Measurements from ENCODE around the gene PIK3CG.
"Not testable (repeated sequence)": the region's sequence is repeated elsewhere in the genome, so short reads cannot be mapped to it uniquely, and the experiment has no call there.

PIK3CG gene

DNA sequence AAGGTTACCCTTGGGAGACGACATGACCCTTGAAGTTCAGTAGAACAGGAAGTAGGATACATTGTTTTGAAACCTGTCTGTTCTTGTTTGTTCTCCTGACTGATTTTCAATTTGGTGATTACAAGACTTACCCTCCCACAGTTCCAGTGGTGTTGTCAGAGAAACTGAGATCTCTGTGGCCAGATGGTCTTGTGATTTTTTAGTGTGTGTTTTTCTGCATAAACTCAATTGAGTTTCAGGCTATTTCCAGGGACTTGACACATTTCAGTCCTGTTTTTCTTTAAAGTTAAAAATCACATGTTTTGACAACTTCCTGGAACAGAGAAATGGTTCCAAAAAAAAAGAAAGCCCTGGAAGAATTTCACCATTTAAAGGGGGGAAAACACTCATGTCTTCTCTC is 22.3 kb downstream of the PIK3CG start:
- no peak for DNase-seq (ENCODE audit: low spot score)

DNA sequence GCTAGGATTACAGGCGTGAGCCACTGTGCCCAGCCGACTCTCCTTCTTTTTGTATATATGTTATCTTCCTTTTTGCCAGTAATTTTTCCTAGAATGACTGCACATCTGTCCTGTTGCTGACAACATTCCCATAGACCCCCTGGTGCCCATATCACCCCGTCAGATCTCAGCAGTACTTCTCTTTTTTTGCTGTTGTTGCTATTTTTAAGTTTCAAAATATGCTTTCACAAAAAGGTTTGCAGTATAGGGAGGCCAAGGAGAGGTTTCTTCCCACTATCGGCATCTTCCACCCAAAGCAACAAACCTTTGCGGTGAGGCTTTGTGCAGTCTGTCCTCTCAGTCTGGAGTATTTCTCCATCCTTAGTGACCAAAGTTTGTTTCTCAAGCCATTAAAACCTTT is 23.1 kb downstream of the PIK3CG start:
- DNase-seq (ENCODE audit: low spot score), result no peak

DNA sequence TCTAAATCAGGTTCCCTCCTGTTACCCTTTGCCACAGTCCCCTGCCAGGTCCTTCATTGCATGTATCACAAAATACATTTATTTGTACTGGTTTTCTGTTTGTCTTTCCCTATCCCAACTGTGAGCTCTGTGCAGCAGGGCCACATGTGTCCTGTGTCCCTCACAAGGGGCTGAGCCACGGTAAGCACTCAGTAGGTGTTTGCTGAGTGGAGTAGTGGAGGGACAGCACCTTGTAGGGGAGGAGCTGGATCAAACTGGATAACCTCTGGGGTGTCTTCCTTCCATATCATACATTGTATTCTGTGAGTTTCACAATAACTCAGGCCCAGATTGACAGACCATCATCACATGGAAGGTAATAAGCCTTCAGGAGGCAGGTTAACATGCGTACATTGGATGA is 25.9 kb downstream of the PIK3CG start:
- DNase-seq (ENCODE audit: low spot score), result no peak

DNA sequence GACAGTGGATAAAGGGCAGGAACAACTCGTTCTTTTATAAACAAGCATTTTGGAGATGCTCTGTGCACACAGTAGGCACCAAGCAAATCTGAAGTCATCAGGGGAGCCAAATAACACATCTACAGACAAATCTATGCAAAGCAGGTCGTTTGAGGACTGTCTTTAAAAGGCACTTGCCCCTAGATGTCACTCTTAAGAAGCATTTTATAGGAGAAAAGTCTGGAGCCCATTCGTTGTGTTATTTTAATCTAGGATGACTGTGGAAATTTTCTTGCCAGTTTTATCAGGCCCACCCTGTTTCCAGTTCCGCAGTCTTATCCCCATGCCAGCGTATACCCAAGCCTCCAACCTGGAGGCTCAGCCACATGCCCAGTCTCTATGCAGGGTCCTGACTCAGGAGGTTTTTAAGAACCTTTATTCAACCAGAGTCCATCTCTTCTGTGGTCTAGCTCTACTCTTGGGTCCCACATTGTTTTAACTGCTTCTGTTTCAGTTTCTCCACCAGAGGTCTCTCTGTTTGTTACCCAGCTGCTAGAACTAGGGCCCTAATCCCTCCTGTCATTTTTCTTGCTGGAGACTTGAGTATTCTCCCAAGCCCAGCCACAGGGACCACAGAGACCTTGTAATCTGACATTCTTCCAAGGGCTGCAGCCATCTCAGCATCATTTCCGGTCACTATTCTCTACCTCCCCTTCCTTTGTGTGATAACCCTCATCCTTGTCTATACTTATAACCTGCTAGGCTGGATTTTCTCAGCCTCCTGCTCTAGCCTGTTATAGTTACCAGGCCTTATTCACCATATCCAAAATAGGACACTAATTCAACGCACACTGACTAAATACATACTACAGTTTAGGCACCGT is 26.7 kb downstream of the PIK3CG start:
- no peak for DNase-seq (ENCODE audit: low spot score)

DNA sequence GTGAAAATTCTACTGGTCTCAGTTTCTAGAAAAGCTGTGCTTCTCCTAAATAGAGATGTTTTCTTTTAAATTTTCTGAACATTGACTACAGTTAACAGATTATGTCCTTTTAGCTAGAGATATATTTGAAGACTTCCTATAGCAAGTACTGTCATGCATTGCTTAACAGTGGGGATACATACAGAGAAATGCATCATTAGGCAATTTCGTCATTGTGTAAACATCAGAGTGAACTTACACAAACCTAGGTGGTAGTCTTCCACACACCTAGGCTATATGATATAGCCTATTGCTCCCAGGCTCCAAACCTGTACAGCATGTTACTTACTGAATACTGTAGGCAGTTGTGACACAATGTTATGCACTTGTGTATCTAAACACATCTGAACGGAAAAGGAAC is 28.5 kb downstream of the PIK3CG start:
- DNase-seq (ENCODE audit: low spot score), result no peak

DNA sequence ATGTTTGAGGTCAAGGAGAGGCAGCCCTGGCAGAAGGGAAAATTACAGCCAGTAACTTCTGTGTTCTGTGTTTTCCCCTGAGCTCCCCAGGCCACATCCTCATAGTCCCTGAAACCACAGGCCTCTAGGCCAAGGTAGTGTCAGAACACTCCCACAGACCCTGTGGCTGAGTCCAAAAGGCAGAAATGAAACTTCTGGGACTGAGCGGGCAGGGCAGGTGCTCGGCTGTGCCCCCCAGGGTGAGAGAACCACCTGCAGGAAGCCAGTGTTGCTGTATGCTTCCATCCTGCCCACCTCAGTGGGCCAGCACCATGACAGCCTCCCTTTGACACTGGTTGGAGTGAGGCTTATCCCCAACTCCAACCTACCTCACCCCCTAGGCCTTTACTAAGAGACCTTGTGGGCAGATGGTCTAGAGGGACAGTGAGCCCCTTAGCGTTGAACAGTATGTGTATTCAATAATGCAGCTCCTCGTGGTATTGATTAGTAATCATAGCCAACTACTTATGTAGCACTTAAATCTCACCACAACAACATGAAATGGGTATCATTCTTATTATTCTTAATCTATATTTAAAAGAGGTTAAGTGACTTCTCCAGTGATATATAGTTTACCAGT is 30.3 kb downstream of the PIK3CG start:
- peak; percentile 64 for DNase-seq (ENCODE audit: low spot score)

DNA sequence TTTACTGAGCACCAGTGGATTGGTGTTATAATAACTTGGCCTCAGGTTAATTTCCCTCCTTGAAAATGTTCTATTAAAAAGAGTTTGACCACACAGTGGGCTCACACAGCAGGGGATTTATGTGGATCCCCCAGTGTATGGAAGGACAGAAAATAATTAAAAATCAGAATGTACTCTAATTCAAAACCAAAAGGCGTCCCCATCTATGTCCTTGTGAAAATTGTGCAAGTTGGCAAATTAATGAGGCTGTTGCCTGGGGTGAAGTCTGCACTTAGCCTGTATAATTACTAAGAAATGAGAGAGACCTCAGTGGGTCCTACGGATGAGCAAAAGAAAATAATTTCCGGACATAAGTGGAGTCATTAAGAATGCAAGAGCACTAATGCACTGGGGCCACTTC is 31.1 kb downstream of the PIK3CG start:
- DNase-seq (ENCODE audit: low spot score), result no peak

DNA sequence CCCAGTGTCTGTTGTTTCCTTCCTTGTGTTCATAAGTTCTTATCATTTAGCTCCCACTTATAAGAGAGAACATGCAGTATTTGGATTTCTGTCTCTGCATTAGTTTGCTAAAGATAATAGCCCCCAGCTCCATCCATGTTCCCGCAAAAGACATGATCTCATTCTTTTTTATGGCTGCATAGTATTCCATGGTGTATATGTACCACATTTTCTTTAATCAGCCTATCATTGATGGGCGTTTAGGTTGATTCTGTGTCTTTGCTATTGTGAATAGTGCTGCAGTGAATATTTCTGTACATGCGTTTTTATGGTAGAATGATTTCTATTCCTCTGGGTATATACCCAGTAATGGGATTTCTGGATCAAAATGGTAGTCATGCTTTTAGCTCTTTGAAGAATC is 32.5 kb downstream of the PIK3CG start:
- DNase-seq (ENCODE audit: low spot score), result not testable (repeated sequence)

DNA sequence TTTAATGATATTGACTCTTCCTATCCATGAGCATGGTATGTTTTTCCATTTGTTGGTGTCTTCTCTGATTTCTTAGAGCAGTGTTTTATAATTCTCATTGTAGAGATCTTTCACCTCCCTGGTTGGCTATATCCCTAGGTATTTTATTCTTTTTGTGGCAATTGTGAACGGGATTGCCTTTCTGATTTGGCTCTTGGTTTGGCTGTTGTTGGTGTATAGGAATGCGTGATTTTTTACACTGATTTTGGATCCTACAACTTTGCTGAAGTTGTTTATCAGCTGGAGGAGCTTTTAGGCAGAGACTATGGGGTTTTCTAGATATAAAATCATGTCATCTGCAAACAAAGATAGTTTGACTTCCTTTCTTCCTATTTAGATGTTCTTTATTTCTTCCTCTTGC is 33.9 kb downstream of the PIK3CG start:
- DNase-seq (ENCODE audit: low spot score), result not testable (repeated sequence)

DNA sequence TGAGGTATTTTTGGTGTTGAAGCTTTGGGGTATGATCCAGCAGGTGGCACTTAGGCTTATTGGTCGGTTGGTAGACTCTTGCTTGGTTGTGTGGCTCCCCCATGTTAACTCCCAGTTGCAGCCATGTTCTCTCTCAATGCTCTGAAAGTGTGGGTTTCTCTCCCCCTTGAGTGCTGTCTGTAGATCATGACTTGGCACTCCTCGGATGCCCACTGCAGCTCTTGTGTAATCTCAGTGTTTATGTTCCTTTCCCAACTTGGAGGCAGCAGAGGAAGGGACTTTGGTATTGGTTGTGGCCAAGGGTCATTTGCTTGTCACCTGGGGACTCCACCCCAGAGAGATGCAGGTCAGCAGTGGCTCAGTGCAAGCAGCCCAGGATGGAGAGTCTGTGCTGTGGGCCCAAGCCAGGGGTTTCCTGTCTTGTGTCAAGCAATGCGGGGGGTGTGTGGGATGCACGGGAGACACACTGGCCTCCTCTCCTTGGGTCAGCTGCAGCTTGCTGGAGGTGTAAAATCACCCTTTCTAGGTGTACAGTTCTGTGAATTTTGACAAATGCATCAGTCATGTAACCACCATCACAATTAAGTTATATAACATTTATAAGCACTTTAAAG is 36.9 kb downstream of the PIK3CG start:
- DNase-seq (ENCODE audit: low spot score), result no peak

DNA sequence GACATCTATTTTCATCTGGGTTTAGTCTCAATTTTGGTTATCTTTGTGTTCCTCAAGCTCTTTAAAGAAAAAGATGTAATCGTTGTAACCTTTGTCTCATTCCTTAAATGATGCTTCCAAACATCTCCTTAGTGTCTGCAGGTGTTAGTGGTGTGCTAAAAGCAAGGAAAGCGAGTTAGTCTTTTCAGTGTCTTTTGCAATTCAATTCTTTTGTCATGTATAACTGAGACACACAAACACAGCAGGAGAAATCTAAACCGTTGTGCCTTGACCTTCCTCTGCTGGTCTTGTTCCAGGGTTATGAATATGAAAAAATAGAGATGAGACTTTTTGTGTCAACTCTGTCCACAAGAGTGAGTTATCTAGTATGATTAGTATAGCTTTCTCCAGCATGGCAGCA is 40.7 kb downstream of the PIK3CG start:
- no peak for DNase-seq (ENCODE audit: low spot score)

DNA sequence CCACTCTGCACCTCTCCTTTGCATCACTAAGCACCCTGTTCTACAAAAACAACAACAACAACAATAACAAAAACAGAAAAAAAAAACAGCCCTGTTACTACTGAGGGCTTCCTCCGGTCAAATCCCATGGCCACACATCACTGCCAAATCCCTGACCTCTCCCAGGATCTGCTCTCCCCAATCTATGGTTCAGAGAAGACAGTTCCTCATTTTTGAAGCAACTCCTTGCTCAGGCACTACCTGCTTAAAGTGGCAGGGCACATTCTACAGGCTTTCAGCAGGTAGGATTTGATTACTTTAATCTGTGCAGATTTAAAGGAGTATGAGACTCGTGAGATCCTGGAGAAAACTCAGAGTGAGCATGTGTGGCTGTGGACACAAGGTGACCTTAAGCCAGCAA is 46.9 kb downstream of the PIK3CG start:
- no peak for DNase-seq (ENCODE audit: low spot score)

DNA sequence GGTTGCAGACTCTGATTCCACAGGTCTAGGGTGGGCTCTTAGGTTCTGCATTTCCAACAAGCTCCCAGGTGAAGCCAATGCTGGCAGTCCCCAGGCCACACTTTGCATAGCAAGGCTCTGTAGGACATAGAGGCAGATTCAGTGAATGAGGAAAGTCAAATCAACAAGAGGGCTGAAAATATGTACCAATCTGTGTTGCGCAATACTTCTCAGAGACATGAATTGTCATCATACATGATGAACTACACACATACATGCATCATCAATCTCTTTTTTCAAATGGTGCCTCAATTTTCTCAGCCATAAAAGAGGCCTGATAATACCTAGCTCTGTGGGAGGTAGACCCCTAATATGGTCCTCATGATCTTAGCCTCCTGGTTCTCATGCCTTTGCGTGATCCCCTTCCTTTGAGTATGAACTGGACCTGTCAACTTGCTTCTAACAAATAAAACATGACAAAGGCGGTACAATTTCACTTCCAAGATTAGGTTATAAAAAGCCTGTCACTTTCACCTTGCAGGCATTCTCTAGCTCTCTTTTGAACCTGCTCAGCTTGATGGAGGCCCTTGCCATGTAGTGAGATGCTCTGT is 49.0 kb downstream of the PIK3CG start:
- no peak for DNase-seq (ENCODE audit: low spot score)

DNA sequence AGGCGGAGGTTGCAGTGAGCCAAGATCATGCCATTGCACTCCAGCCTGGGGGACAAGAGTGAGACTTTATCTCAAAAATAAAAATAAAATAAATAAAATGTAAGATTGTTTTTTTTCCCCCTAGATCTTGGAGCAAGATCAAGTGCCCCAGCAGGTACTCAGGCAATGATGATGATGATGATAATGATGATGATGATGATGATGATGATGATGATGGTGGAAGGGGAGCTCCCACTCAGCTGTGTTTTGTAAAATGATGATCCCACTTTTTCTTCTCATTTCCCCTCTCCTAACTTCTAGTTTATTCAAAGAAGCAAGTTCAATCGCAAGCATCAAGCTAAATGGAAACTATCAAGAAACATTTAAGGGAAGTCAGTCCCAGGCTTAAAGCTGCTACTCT is 50.3 kb downstream of the PIK3CG start:
- no peak for DNase-seq (ENCODE audit: low spot score)

DNA sequence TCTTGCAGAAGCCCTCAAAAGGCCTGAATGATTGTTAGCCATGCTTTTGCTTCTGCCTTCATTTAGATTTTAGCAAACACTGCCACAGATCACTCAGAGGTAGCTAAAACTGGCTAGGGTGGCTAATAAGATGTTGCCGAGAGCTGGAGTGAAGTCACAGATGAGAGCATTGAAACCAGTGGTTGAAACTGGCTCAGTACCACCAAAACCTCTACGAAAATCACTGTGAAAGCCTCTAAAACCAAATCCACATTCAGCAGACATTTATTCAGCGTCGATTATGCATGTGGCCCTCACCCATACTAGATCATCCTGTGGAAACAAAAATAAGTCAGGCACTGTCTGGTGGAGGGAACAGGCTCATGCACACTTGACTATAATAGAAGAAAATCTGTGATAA is 50.8 kb downstream of the PIK3CG start:
- no peak for DNase-seq (ENCODE audit: low spot score)

DNA sequence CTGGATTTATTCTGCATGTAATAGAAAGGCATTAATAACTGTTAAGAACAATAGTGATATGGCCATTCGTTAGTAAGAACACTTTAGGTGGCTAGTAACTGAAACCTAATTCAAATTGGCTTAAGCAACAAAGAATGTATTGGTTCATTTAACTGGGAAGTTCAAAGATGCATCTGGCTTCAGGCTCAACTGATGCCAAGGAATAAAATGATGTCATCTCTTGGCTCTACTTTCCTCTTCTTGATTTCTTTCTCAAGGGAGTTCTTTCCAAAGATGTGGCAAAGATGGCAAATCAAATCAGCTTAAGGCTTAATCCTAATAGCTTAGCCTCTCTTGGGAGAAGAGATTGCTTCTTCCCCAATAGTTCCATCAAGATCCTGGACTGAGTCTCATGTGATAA is 51.6 kb downstream of the PIK3CG start:
- DNase-seq (ENCODE audit: low spot score), result no peak

DNA sequence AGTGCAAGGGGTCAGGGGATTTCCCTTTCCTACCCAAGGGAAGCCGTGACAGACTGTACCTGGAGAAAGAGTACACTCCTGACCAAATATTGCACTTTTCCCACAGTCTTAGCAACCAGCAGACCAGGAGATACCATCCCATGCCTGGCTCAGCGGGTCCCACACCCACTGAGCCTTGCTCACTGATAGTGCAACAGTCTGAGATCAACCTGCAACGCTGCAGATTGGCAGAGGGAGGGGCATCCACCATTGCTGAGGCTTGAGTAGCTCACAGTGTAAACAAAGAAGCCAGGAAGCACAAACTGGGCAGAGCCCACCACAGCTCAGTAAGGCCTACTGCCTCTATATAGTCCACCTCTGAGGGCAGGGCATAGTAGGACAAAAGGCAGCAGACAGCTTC is 53.9 kb downstream of the PIK3CG start:
- no peak for DNase-seq (ENCODE audit: low spot score)

DNA sequence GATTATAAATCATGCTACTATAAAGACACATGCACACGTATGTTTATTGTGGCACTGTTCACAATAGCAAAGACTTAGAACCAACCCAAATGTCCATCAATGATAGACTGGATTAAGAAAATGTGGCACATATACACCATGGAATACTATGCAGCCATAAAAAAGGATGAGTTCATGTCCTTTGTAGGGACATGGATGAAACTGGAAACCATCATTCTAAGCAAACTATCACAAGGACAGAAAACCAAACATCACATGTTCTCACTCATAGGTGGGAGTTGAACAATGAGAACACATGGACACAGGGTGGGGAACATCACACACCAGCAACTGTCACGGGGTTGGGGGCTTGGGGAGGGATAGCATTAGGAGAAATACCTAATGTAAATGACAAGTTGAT is 59.4 kb downstream of the PIK3CG start:
- not testable (repeated sequence) for DNase-seq (ENCODE audit: low spot score)

DNA sequence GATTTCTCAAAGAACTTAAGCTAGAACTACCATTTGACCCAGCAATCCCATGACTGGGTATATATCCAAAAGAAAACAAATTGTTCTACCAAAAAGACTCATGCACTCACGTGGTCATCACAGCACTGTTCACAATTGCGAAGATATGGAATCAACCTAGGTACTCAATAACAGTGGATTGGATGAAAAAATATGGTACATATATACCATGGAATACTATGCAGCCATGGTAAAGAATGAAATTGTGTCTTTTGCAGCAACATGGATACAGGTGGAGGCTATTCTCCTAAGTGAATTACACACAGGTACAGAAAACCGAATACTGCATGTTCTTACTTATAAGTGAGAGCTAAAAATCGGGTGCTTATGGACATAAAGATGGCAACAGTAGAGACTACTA is 61.8 kb downstream of the PIK3CG start:
- no peak for DNase-seq (ENCODE audit: low spot score)

DNA sequence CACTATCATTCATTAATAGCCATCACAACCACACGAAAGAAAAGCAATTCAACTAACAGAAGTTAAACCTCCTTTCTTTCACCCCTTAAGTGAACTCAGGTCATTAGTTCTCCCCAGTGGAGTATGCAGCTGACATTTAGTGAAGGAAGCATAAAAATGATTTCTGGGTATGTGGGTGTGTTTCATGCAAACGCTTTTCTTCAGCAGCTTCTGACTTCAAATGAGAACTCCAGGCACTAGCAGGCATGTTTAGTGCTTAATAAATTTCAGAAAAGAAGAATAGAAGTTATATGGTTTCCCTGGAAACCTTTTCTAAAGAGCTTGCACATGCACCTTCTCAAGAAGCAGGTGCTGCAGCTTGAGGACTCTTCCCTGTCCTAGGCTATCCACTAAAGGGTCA is 62.5 kb downstream of the PIK3CG start:
- no peak for DNase-seq (ENCODE audit: low spot score)

DNA sequence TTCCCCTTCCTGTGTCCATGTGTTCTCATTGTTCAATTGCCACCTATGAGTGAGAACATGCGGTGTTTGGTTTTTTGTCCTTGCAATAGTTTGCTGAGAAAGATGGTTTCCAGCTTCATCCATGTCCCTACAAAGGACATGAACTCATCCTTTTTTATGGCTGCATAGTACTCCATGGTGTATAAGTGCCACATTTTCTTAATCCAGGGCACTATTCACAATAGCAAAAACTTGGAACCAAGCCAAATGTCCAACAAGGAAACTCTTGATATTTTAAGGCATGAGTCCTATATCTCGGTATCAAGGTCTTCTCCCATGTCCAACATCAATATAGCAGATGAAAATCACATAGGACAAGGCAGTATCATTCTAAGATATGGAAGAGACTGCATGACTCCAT is 64.5 kb downstream of the PIK3CG start:
- DNase-seq (ENCODE audit: low spot score), result not testable (repeated sequence)

DNA sequence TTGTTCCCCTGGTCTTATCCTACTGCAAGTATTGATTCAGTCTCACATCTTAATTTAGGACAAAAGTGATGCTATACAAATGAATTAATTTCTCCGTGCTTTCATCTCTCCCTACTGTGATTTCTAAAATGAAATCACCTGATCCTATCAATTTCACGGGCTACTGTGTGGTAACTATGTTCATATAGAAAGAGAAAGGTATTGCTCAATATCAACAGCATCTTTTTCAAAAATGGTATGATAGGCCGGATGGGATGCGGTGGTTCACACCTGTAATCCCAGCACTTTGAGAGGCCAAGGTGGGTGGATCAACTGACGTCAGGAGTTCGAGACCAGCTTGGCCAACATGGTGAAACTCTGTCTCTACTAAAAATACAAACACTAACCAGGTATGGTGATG is 71.2 kb downstream of the PIK3CG start:
- no peak for DNase-seq (ENCODE audit: low spot score)

DNA sequence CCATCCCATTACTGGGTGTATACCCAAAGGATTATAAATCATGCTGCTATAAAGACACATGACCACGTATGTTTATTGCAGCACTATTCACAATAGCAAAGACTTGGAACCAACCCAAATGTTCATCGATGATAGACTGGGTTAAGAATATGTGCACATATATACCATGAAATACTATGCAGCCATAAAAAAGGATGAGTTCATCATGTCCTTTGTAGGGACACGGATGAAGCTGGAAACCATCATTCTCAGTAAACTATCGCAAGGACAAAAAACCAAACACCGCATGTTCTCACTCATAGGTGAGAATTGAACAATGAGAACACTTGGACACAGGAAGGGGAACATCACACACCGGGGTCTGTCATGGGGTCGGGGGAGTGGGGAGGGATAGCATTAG is 73.0 kb downstream of the PIK3CG start:
- DNase-seq (ENCODE audit: low spot score), result not testable (repeated sequence)

Measured in germinal center (tissue), 1 donor.